Sigmoid colon (tissue), 4 donors: ENCODE data around the gene ANXA8.
"Not testable (repeated sequence)": the region's sequence is repeated elsewhere in the genome, so short reads cannot be mapped to it uniquely, and the experiment has no call there.

ENCODE experiments used
- POLR2A ChIP-seq, 2 donors: fragments of 450-650 bp; IDR thresholded peaks; one replicate each; pipeline ENCODE4 v1.6.1; 2016; ENCODE audit warnings: antibody characterized with exemption in 2 of 2, mild to moderate bottlenecking in 2 of 2, moderate library complexity in 2 of 2
- POLR2AphosphoS5 ChIP-seq, 4 donors: sonication (generic); formaldehyde crosslinking; IDR thresholded peaks; one replicate each; pipeline ENCODE4 v1.6.1; 2017; ENCODE audit warnings: antibody characterized with exemption in 4 of 4
- TF ChIP-seq, protein P1 (sequence below), 4 experiments: fragments of 450-650 bp in 3 of 4; fragments of 200-600 bp in 1 of 4; IDR thresholded peaks; one replicate each; pipeline ENCODE4 v1.5.1; 2016 to 2019; ENCODE audit warnings: antibody characterized with exemption in 4 of 4, mild to moderate bottlenecking in 3 of 4, moderate library complexity in 2 of 4

DNA sequence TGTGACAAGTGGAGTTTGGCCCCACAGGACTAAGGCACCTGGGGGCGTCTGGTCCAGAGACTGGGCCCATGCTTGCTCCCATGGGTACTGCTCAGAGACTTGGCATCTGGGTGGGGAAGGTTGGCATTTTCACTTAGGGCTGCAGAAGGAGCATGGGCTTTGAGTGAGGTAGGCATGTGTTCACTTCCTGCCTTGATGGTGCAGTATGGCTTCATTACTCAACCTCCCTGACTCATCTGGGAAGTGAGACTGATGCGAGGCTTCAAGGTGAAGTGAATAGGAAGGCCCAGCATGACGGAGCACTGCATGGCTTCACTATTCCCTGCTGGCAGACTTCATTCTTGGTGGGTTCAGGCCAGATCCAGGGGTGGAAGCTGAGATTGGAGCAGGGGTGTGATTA lies 11.3 kb downstream of the ANXA8 start:
- TF ChIP-seq POLR2A, POLR2AphosphoS5 (IDR thresholded peaks at IDR 0.05): not testable (repeated sequence)
- TF ChIP-seq, protein P1, sequence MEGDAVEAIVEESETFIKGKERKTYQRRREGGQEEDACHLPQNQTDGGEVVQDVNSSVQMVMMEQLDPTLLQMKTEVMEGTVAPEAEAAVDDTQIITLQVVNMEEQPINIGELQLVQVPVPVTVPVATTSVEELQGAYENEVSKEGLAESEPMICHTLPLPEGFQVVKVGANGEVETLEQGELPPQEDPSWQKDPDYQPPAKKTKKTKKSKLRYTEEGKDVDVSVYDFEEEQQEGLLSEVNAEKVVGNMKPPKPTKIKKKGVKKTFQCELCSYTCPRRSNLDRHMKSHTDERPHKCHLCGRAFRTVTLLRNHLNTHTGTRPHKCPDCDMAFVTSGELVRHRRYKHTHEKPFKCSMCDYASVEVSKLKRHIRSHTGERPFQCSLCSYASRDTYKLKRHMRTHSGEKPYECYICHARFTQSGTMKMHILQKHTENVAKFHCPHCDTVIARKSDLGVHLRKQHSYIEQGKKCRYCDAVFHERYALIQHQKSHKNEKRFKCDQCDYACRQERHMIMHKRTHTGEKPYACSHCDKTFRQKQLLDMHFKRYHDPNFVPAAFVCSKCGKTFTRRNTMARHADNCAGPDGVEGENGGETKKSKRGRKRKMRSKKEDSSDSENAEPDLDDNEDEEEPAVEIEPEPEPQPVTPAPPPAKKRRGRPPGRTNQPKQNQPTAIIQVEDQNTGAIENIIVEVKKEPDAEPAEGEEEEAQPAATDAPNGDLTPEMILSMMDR (IDR thresholded peaks at IDR 0.05), result not testable (repeated sequence)
